LNCaP clone FGC (cell line): Measurements from ENCODE around the gene SLC2A13.

Experiments
- DNase-seq: peaks from one replicate; pipeline ENCODE4 v3.0.0-alpha.2; 2011; ENCODE audit warnings: low read depth
- H3K4me3 ChIP-seq: 2 replicates; pipeline ENCODE4 v1.5.1; 2011; ENCODE audit warnings: mild to moderate bottlenecking, low read depth, low read length, control low read depth
- CTCF ChIP-seq: IDR thresholded peaks from 2 replicates; pipeline ENCODE4 v1.5.1; 2012; ENCODE audit warnings: mild to moderate bottlenecking; ENCODE audit not compliant: control insufficient read depth, insufficient read depth; ENCODE audit errors: extremely low read depth

SLC2A13 gene

GRCh38 chr12:40105515-40106201, at the start of gene SLC2A13:
Gene SLC2A13, minus strand, starts transcription at chr12:40106081. Its CDS starts 273 bp downstream, at chr12:40105808.
- H3K4me3 ChIP-seq, result peak within 1 kb of the TSS; percentile 54
- TF ChIP-seq CTCF, result 0 out of 2 replicates have a peak, but pooled peaks have one; percentile 8
- no peak for DNase-seq

- no peak overlapping the region for H3K4me3 ChIP-seq
- TF ChIP-seq CTCF, result no peak
- DNase-seq, result no peak
Measured at GRCh38 chr12:40154381-40154780, 48.5 kb upstream of the SLC2A13 start.

- no peak overlapping the region for H3K4me3 ChIP-seq
- DNase-seq, result no peak
- TF ChIP-seq CTCF, result no peak
Measured at GRCh38 chr12:40153432-40153831, 47.6 kb upstream of the SLC2A13 start.

DNA sequence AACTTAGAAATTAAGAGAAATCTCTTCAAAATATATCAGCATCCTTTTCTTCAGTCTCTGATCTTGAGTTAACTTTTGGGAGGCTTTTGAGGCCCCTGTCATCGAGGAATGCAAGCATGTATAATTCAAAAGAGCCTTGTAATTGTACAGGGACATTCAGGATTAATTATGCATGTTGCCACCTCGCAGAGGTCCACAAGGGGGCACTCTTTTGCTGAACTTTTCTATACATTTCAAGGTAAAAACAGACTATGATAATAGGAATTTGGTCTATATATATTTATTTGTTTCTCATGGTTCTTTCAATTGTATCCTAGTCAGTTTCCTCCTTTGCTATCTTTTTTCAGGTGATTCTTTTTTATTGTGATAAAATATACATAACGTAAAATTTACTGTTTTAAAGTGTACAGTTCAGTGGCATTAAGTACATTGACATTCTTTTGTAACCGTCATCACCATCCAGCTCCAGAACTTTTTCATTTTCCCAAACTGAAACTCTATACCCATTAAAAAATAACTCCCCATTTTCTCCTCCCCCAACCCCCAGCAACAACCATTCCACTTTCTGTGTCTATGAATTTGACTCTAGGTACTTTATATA, 47.0 kb upstream of the SLC2A13 start:
- peak; percentile 76 for TF ChIP-seq CTCF
- DNase-seq, result no peak
- no peak overlapping the region for H3K4me3 ChIP-seq

GRCh38 chr12:40149673-40150260, 43.9 kb upstream of the SLC2A13 start:
- no peak for DNase-seq
- TF ChIP-seq CTCF, result no peak
- H3K4me3 ChIP-seq, result no peak overlapping the region

GRCh38 chr12:40146800-40147797, 41.2 kb upstream of the SLC2A13 start:
- DNase-seq, result no peak
- no peak for TF ChIP-seq CTCF
- no peak overlapping the region for H3K4me3 ChIP-seq
